ENCODE results near the gene SMARCA1. TPM values are rescaled to one million over a fixed set of nuclear protein-coding genes. Genes with fewer than 3 reads are reported as not detected.
A peak's percentile ranks its signal among the peaks of the same experiment; 100 is the strongest.

The SMARCA1 gene, protein sequence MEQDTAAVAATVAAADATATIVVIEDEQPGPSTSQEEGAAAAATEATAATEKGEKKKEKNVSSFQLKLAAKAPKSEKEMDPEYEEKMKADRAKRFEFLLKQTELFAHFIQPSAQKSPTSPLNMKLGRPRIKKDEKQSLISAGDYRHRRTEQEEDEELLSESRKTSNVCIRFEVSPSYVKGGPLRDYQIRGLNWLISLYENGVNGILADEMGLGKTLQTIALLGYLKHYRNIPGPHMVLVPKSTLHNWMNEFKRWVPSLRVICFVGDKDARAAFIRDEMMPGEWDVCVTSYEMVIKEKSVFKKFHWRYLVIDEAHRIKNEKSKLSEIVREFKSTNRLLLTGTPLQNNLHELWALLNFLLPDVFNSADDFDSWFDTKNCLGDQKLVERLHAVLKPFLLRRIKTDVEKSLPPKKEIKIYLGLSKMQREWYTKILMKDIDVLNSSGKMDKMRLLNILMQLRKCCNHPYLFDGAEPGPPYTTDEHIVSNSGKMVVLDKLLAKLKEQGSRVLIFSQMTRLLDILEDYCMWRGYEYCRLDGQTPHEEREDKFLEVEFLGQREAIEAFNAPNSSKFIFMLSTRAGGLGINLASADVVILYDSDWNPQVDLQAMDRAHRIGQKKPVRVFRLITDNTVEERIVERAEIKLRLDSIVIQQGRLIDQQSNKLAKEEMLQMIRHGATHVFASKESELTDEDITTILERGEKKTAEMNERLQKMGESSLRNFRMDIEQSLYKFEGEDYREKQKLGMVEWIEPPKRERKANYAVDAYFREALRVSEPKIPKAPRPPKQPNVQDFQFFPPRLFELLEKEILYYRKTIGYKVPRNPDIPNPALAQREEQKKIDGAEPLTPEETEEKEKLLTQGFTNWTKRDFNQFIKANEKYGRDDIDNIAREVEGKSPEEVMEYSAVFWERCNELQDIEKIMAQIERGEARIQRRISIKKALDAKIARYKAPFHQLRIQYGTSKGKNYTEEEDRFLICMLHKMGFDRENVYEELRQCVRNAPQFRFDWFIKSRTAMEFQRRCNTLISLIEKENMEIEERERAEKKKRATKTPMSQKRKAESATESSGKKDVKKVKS
- total RNA-seq (2012; rRNA removed) (31.0 and 71.4 TPM in 2 replicates), polyA plus RNA-seq (2012; rRNA removed) (24.5 and 32.8 TPM in 2 replicates), Bru-seq, nascent RNA (percentile 89 among the genes with signal in this experiment), BruChase-seq, experiment 1, labeled RNA remaining after a 6-hour chase (percentile 86 among the genes with signal in this experiment), BruChase-seq, experiment 2, labeled RNA remaining after a 2-hour chase (percentile 88 among the genes with signal in this experiment)
- polyA plus RNA-seq (2012; cell fraction: cytosol; rRNA removed): 6.7 and 8.9 TPM in 2 replicates
- 3.7 and 16.1 TPM in 2 replicates for polyA plus RNA-seq (2012; cell fraction: nucleus; rRNA removed; ENCODE audit: low replicate concordance)
- long read RNA-seq, full-length matches to known transcripts: 130 of 260 reads
- long read RNA-seq, partial matches to known transcripts: 67 of 260 reads
- long read RNA-seq, other reads (novel, unspliced or antisense): 63 of 260 reads

DNA sequence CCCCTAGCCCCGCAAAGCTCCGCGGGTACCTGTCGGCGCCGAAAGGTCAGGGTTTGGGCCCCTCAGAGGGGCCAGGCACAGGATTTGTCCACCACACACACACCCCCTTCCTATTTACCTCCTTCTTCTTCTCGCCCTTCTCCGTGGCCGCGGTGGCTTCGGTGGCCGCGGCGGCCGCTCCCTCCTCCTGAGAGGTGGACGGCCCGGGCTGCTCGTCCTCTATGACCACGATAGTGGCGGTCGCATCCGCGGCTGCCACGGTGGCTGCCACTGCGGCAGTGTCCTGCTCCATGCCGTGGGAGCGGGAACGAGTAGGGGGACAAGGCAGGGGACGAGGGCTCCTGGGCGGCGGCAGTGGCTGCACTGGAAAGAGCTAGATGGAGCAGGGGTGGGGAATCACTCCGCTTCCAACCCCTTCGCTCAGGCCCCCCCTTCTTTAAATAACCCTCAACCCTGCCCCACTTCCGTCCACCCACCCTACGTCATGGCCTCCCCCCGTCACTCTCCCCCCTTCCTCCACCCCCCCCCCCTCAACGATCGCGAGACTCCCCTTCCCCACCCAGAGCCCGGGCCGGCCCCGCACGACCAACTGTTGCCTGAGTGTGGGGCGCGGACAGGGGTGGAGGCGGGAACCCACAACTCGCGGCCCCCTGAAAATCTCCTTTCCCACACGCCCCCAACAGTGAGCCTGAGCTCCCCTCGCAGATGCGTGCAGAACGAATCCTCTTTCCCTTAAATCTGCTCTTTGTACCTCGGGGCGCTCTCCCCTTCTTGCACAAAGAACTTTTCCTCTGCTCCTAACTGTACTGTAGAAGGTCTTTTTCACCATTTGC, at the start of gene SMARCA1:
Gene SMARCA1, minus strand, starts transcription at position 412 of the 833 bp plus-strand sequence. Its CDS starts 120 bp downstream, at position 292.
- Histone ChIP-seq H2AK9ac (replicated peaks; ENCODE audit: low read depth, low read length, poor library complexity) (peak within 1 kb of the TSS; percentile 99), H4K5ac (ENCODE audit: low read depth, low read length) (peak within 1 kb of the TSS; percentile 51), H3K27me3 (ENCODE audit: control insufficient read depth, insufficient read depth, low read length) (no peaks in the 10 kb centered on the region), H3K18ac (ENCODE audit: low read depth, low read length) (peak within 1 kb of the TSS; percentile 68; the same call in 1 of the 2 replicates), H3K4me3 (ENCODE audit: insufficient read depth, low read depth, low read length) (peak within 1 kb of the TSS; percentile 75), H3K27ac (ENCODE audit: insufficient read depth, low read length) (peak within 1 kb of the TSS; percentile 61), H2BK5ac (ENCODE audit: low read depth, low read length, poor library complexity, severe bottlenecking) (peak within 1 kb of the TSS; percentile 52), H3K79me1 (ENCODE audit: low read depth in 1 of 2, low read length in 2 of 2) (peaks cover 0 to 5% of the 10 kb centered on the region in 2 experiments; a peak in 2 of 4 replicates), H3K4ac (ENCODE audit: low read depth, low read length) (peak within 1 kb of the TSS; percentile 89), H3K36me3 (ENCODE audit: control insufficient read depth, insufficient read depth, low read length) (no peaks in the 10 kb centered on the region), H4K91ac (ENCODE audit: insufficient read depth, low read depth, low read length) (peak within 1 kb of the TSS; percentile 78), H4K8ac (ENCODE audit: low read depth in 2 of 2, low read length in 2 of 2) (peak within 1 kb of the TSS; percentile 84 to 90), H3K9me3 (ENCODE audit: control insufficient read depth, insufficient read depth, low read length) (no peaks in the 10 kb centered on the region), H2BK20ac (ENCODE audit: low read depth, low read length) (no peak within 1 kb of the TSS), H2BK15ac (ENCODE audit: low read depth, low read length) (no peak within 1 kb of the TSS; the same call in 2 of the 3 replicates), H2AFZ (replicated peaks; ENCODE audit: low read length, poor library complexity) (peak within 1 kb of the TSS; percentile 93), H3K14ac (replicated peaks; ENCODE audit: low read depth, low read length) (peak within 1 kb of the TSS; percentile 92), H3K9me1 (ENCODE audit: insufficient read depth, low read length) (no peaks in the 10 kb centered on the region), H3K56ac (ENCODE audit: extremely low read depth, insufficient read depth, low read length) (peak within 1 kb of the TSS; percentile 50; the same call in 1 of the 2 replicates), H4K20me1 (ENCODE audit: insufficient read depth, low read length) (peaks cover 13% of the 10 kb centered on the region; the same call in 1 of the 2 replicates), H3K23ac (ENCODE audit: low read depth, low read length) (peak within 1 kb of the TSS; percentile 80), H2BK120ac (ENCODE audit: low read depth, low read length) (peak within 1 kb of the TSS; percentile 58; the same call in 1 of the 2 replicates), H3K4me1 (ENCODE audit: control insufficient read depth, insufficient read depth, low read length) (no peaks in the 10 kb centered on the region), H3K4me2 (ENCODE audit: low read depth, low read length) (peak within 1 kb of the TSS; percentile 78), H3K9ac (ENCODE audit: low read depth, low read length) (peak within 1 kb of the TSS; percentile 88), H2AK5ac (ENCODE audit: low read depth, low read length) (0 out of 2 replicates have a peak within 1 kb of the TSS, but pooled peaks have one; percentile 45)
- ATAC-seq (ENCODE audit: low read depth): peak; percentile 67
- DNase-seq: peak; percentile 63
- CTCF ChIA-PET: no interaction called here
- BruUV-seq (replicated peaks): no TSS peak
- TF ChIP-seq POLR2A (IDR thresholded peaks at IDR 0.05; ENCODE audit: low read depth, low read length) (peak; percentile 84), MAZ (IDR thresholded peaks at IDR 0.05; ENCODE audit: borderline replicate concordance, low read depth, low read length) (peak; percentile 67; the same call in 1 of the 2 replicates)
- TF ChIP-seq, protein P1, sequence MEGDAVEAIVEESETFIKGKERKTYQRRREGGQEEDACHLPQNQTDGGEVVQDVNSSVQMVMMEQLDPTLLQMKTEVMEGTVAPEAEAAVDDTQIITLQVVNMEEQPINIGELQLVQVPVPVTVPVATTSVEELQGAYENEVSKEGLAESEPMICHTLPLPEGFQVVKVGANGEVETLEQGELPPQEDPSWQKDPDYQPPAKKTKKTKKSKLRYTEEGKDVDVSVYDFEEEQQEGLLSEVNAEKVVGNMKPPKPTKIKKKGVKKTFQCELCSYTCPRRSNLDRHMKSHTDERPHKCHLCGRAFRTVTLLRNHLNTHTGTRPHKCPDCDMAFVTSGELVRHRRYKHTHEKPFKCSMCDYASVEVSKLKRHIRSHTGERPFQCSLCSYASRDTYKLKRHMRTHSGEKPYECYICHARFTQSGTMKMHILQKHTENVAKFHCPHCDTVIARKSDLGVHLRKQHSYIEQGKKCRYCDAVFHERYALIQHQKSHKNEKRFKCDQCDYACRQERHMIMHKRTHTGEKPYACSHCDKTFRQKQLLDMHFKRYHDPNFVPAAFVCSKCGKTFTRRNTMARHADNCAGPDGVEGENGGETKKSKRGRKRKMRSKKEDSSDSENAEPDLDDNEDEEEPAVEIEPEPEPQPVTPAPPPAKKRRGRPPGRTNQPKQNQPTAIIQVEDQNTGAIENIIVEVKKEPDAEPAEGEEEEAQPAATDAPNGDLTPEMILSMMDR (conservative IDR thresholded peaks at IDR 0.05; ENCODE audit: low read depth, low read length): no peak
- WGBS, 2 experiments (ENCODE audit: extremely low coverage in 2 of 2, insufficient read length in 1 of 2): 12% methylated on average over 3 of the region's 54 CpGs; no CpG with 5 or more reads in 1 of the 2 experiments
- dilution Hi-C loops (cut with HindIII; ENCODE audit: low sequenced_read_pairs, unreplicated experiment): no loop called here
- intact Hi-C loops (cut with micrococcal nuclease): no loop called here
- in situ Hi-C loops (cut with MboI; ENCODE audit: low sequenced_read_pairs): no loop called here
- POLR2A ChIA-PET (ENCODE audit: unreplicated experiment): interaction anchor here (1.0 kb wide), 1 partner anchor 54 kb away, joined by 3 read pairs; no protein-coding TSS in a partner anchor

Measured in IMR-90 (cell line).